GM11168 (cell line): ENCODE data around the gene NR1H3.

Experiments used
- in situ Hi-C: fragments of 300-500 bp; cut with MboI; formaldehyde crosslinking; loops from one replicate; pipeline ENCODE4 v1.12.0; 2022; ENCODE audit warnings: low sequenced_read_pairs; ENCODE audit not compliant: unreplicated experiment

Gene NR1H3

GRCh38 chr11:47243454-47243853 is 14.3 kb upstream of the NR1H3 start:
- in situ Hi-C loops: no loop called here

GRCh38 chr11:47244448-47245350 is 13.1 kb upstream of the NR1H3 start:
- in situ Hi-C loops: no loop called here

- in situ Hi-C loops: no loop called here
Observed at GRCh38 chr11:47245611-47246357, 12.0 kb upstream of the NR1H3 start.

- in situ Hi-C loops: no loop called here
Observed at GRCh38 chr11:47247502-47247901, 10.3 kb upstream of the NR1H3 start.

- in situ Hi-C loops: no loop called here
Observed at GRCh38 chr11:47248304-47248663, 9.5 kb upstream of the NR1H3 start.

- in situ Hi-C loops: no loop called here
Observed at GRCh38 chr11:47248664-47249377, 9.0 kb upstream of the NR1H3 start, which contains the start of gene ACP2. Gene ACP2 (minus strand): TSS chr11:47248814. CDS start chr11:47248789, 25 bp downstream.

- in situ Hi-C loops: no loop called here
Observed at GRCh38 chr11:47249378-47249715, 8.4 kb upstream of the NR1H3 start.

- in situ Hi-C loops: no loop called here
Observed at GRCh38 chr11:47251751-47252150, 6.0 kb upstream of the NR1H3 start.

- in situ Hi-C loops: no loop called here
Observed at GRCh38 chr11:47253660-47254059, 4.1 kb upstream of the NR1H3 start.

- in situ Hi-C loops: no loop called here
Observed at GRCh38 chr11:47254386-47254785, 3.4 kb upstream of the NR1H3 start.

- in situ Hi-C loops: no loop called here
Observed at GRCh38 chr11:47256374-47256773, 1.4 kb upstream of the NR1H3 start.

GRCh38 chr11:47257177-47257516 is 649 bp upstream of the NR1H3 start:
- in situ Hi-C loops: no loop called here

- in situ Hi-C loops: no loop called here
Observed at GRCh38 chr11:47258317-47258902, 614 bp downstream of the NR1H3 start.

- in situ Hi-C loops: no loop called here
Observed at GRCh38 chr11:47259232-47259977, 1.6 kb downstream of the NR1H3 start.

GRCh38 chr11:47260366-47260765 is 2.6 kb downstream of the NR1H3 start:
- in situ Hi-C loops: loop anchor here (5.0 kb wide), 1 partner anchor 83 kb away; the partner anchor contains the start of gene ARFGAP2

GRCh38 chr11:47261291-47261800 is 3.5 kb downstream of the NR1H3 start:
- in situ Hi-C loops: loop anchor here (5.0 kb wide), 1 partner anchor 84 kb away; the partner anchor contains the start of gene ARFGAP2

GRCh38 chr11:47264119-47264518 is 6.3 kb downstream of the NR1H3 start:
- in situ Hi-C loops: loop anchor here (5.0 kb wide), 1 partner anchor 87 kb away; the partner anchor contains the start of gene ARFGAP2

GRCh38 chr11:47264521-47264920 is 6.7 kb downstream of the NR1H3 start:
- in situ Hi-C loops: loop anchor here (5.0 kb wide), 1 partner anchor 87 kb away; the partner anchor contains the start of gene ARFGAP2

- in situ Hi-C loops: no loop called here
Observed at GRCh38 chr11:47267876-47268275, 10.1 kb downstream of the NR1H3 start.
